ENCODE data around the gene MIA3. TPM values are rescaled to one million over a fixed set of nuclear protein-coding genes. Genes with fewer than 3 reads are reported as not detected.

The MIA3 gene
- polyA plus RNA-seq, 4 donors = 14.3 to 58.8 (median 23.0) TPM

DNA sequence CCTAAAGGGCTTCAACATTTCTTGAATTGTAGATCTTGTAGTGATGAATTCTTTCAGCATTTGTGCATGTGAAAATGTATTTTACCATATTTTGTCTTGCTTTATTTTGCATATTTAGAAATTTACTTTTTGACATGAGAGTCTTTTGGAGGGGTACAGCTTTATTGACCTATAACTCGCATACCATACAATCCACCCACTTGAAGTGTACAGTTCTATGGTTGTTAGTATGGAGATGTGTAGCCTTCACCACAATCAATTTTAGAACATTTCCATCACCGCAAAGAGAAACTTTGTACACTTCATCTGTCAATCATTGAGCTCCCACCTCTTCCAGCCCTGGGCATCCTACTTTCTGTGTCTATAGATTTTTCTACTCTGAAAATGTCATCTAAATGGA lies 7.2 kb upstream of the MIA3 start:
- H3K27me3 ChIP-seq (ENCODE audit: control insufficient read depth in 3 of 3, insufficient read depth in 3 of 3, low read length in 3 of 3) = no peaks in the 10 kb centered on the region
- H3K27ac ChIP-seq (ENCODE audit: low read depth in 1 of 3, low read length in 2 of 3) = no peak overlapping the region
- no peaks in the 10 kb centered on the region for H3K9me3 ChIP-seq (ENCODE audit: control insufficient read depth in 2 of 2, insufficient read depth in 1 of 2, low read depth in 1 of 2, low read length in 1 of 2)
- no peak for DNase-seq
- FAIRE-seq = no peak
- no peak overlapping the region for H3K4me3 ChIP-seq (ENCODE audit: low read depth in 1 of 3, low read length in 3 of 3)
- WGBS, 3 donors = 94 to 98% (median 95%) methylated on average over 2 of the region's 2 CpGs
- peaks cover 0 to 8% (median 0%) of the 10 kb centered on the region in 3 donors for H3K4me1 ChIP-seq (ENCODE audit: control insufficient read depth in 3 of 3, insufficient read depth in 2 of 3, low read depth in 1 of 3, low read length in 2 of 3)
- no peaks in the 10 kb centered on the region for H3K36me3 ChIP-seq (ENCODE audit: control insufficient read depth in 3 of 3, insufficient read depth in 2 of 3, low read depth in 1 of 3, low read length in 3 of 3)

DNA sequence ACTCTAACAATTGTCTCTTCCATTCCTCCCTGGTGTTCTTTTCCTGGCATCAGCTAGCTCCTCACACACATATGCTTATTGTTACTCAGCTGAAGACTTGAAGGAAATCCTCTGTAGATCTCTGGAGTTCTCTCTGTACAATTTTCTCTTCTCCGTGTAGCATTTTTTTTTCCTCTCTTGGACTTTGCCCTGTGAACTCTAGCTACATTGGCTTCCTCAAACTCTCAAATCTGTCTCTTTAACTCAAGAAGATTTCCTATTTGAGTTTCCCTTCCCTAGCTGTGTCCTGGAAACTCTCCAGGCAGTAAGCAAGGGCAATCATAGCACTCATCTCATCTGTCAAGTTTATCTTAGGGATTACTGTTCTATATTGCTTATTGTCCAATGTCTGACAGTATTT lies 4.3 kb upstream of the MIA3 start:
- 9 to 34% (median 16%) methylated on average over 1 of the region's 1 CpG for WGBS, 3 donors
- DNase-seq (peak; percentile 58 to 74), FAIRE-seq (no peak)
- Histone ChIP-seq H3K27me3 (ENCODE audit: control insufficient read depth in 3 of 3, insufficient read depth in 3 of 3, low read length in 3 of 3) (no peaks in the 10 kb centered on the region), H3K4me1 (ENCODE audit: control insufficient read depth in 3 of 3, insufficient read depth in 2 of 3, low read depth in 1 of 3, low read length in 2 of 3) (peaks cover 0 to 8% (median 0%) of the 10 kb centered on the region in 3 donors), H3K4me3 (ENCODE audit: low read depth in 1 of 3, low read length in 3 of 3) (no peak overlapping the region), H3K9me3 (ENCODE audit: control insufficient read depth in 2 of 2, insufficient read depth in 1 of 2, low read depth in 1 of 2, low read length in 1 of 2) (no peaks in the 10 kb centered on the region), H3K36me3 (ENCODE audit: control insufficient read depth in 3 of 3, insufficient read depth in 2 of 3, low read depth in 1 of 3, low read length in 3 of 3) (no peaks in the 10 kb centered on the region), H3K27ac (ENCODE audit: low read depth in 1 of 3, low read length in 2 of 3) (peak overlapping the region in 1 of 3 donors; percentile 5)

DNA sequence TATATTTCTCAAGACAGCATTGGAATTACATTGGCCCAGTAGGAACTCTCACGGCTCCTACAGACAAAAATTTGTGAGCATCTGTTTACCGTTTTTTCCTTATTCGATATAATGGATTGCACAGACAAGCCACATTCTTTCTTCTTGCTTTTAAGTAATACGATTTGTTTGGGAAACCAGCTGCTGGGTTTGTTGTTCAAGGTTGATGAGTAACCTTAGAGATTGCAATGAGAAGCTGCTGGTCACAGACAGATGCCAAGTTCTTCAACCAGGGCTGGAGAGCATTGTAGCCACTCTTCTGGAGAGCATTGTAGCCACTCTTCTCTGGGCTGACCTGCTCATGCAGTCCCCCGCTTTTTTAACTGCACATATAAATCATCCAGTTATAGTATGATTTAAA lies 1.4 kb upstream of the MIA3 start:
- peaks cover 0 to 2% (median 0%) of the 10 kb centered on the region in 3 donors for H3K36me3 ChIP-seq (ENCODE audit: control insufficient read depth in 3 of 3, insufficient read depth in 2 of 3, low read depth in 1 of 3, low read length in 3 of 3)
- peaks cover 0 to 15% (median 2%) of the 10 kb centered on the region in 3 donors for H3K4me1 ChIP-seq (ENCODE audit: control insufficient read depth in 3 of 3, insufficient read depth in 2 of 3, low read depth in 1 of 3, low read length in 2 of 3)
- FAIRE-seq = no peak
- H3K4me3 ChIP-seq (ENCODE audit: low read depth in 1 of 3, low read length in 3 of 3) = no peak overlapping the region
- no peaks in the 10 kb centered on the region for H3K9me3 ChIP-seq (ENCODE audit: control insufficient read depth in 2 of 2, insufficient read depth in 1 of 2, low read depth in 1 of 2, low read length in 1 of 2)
- H3K27me3 ChIP-seq (ENCODE audit: control insufficient read depth in 3 of 3, insufficient read depth in 3 of 3, low read length in 3 of 3) = no peaks in the 10 kb centered on the region
- DNase-seq = peak in 1 of 2 donors; percentile 21
- WGBS, 3 donors = 47 to 66% (median 61%) methylated on average over 5 of the region's 5 CpGs
- H3K27ac ChIP-seq (ENCODE audit: low read depth in 1 of 3, low read length in 2 of 3) = peak overlapping the region in 1 of 3 donors; percentile 4

DNA sequence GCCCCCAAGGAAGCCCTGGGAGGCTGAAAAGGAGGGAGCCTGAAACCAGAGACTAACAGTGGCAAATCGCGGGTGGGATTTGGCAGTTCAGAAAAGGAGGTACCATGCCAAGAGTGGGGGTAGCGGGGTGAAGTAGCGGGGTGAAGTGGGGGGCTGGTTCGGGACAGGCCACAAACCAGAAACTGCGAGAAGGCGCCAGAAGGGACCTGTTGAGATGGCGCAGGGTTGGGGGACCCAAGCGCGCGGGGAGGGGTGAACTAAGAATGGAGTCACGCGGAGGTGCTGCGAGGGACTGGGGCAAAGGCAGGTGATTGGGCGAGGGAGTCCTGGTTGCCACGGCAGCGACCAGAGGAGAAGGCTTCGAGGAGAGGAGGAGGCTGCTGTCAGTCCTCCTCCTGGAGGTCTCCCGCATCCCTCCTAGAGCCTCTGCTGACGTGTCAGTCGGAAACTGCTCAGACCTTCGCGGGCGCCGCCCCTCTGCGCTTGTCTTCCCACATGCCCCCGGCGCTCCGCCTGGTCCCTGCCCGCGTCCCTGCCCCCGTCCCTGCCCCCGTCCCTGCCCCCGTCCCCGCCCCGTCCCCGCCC lies 438 bp upstream of the MIA3 start:
- H3K27ac ChIP-seq (ENCODE audit: low read depth in 1 of 3, low read length in 2 of 3) = peak overlapping the region in 2 of 3 donors; percentile 4 to 63
- FAIRE-seq = no peak
- no peaks in the 10 kb centered on the region for H3K9me3 ChIP-seq (ENCODE audit: control insufficient read depth in 2 of 2, insufficient read depth in 1 of 2, low read depth in 1 of 2, low read length in 1 of 2)
- H3K27me3 ChIP-seq (ENCODE audit: control insufficient read depth in 3 of 3, insufficient read depth in 3 of 3, low read length in 3 of 3) = no peaks in the 10 kb centered on the region
- peak overlapping the region; percentile 43 to 57 (median 47) for H3K4me3 ChIP-seq (ENCODE audit: low read depth in 1 of 3, low read length in 3 of 3)
- peaks cover 0 to 15% (median 2%) of the 10 kb centered on the region in 3 donors for H3K4me1 ChIP-seq (ENCODE audit: control insufficient read depth in 3 of 3, insufficient read depth in 2 of 3, low read depth in 1 of 3, low read length in 2 of 3)
- WGBS, 3 donors = 0 to 3% (median 2%) methylated on average over 8 to 34 of the region's 37 CpGs
- DNase-seq = peak; percentile 86 to 92
- H3K36me3 ChIP-seq (ENCODE audit: control insufficient read depth in 3 of 3, insufficient read depth in 2 of 3, low read depth in 1 of 3, low read length in 3 of 3) = peaks cover 0 to 2% (median 0%) of the 10 kb centered on the region in 3 donors

DNA sequence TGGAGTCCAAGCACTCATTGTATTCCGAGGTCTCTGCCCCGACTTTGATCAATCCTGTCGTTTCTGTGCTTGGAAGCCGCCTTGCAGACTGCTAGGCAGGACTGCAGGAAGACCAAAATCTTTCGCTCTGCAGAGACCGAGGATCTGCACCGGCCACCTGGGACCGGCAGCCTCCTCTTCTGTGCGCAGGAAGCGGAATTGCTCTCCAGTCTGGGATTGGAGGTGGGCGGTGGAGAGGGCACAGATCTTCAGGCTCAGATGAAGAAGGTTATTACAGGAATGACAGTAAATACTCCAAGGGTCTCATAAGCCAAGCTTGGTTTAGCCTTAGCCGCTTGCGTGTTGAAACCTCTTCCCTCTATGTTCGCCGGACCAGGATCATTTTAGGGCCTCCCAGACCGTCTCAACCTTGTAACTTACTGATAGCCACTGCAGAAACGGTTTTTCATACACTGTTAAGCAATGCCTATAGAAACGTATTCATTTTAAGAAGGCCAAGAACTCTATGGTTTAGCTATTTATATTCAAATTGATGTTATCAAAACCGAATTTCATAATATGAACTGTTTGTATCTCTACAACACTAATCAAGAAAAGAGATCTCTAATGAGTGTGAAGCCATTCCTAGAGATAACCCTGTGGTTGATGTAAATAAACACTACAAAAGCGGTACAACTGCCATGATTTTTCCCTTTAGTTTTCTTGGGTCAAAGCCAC lies 1.1 kb downstream of the MIA3 start:
- Histone ChIP-seq H3K27me3 (ENCODE audit: control insufficient read depth in 3 of 3, insufficient read depth in 3 of 3, low read length in 3 of 3) (no peaks in the 10 kb centered on the region), H3K9me3 (ENCODE audit: control insufficient read depth in 2 of 2, insufficient read depth in 1 of 2, low read depth in 1 of 2, low read length in 1 of 2) (no peaks in the 10 kb centered on the region), H3K4me3 (ENCODE audit: low read depth in 1 of 3, low read length in 3 of 3) (peak overlapping the region; percentile 72 to 100 (median 91)), H3K4me1 (ENCODE audit: control insufficient read depth in 3 of 3, insufficient read depth in 2 of 3, low read depth in 1 of 3, low read length in 2 of 3) (peaks cover 0 to 6% (median 2%) of the 10 kb centered on the region in 3 donors), H3K27ac (ENCODE audit: low read depth in 1 of 3, low read length in 2 of 3) (no peak overlapping the region), H3K36me3 (ENCODE audit: control insufficient read depth in 3 of 3, insufficient read depth in 2 of 3, low read depth in 1 of 3, low read length in 3 of 3) (peaks cover 0 to 5% (median 0%) of the 10 kb centered on the region in 3 donors)
- FAIRE-seq = no peak
- 16 to 24% (median 21%) methylated on average over 20 of the region's 20 CpGs for WGBS, 3 donors
- peak in 1 of 2 donors; percentile 32 for DNase-seq

DNA sequence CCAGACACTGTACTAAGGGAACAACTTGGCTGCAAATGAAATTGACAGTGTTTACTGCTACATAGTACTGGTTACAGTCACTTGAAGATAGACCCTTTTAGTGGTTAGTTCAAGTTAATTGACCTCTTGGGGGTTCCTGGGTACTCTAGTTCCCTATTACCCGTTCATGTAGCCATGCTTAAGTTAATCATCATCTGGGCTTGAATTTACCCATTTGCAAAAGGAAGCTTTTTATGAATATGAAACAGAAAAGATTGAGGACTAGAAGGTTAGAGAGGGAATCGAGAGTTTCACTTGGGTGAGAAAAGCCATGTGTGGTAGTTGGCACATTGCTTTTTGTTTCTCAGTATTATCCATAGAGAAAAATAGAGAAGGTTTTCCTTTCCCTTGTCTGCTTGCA lies 2.7 kb downstream of the MIA3 start:
- Histone ChIP-seq H3K9me3 (ENCODE audit: control insufficient read depth in 2 of 2, insufficient read depth in 1 of 2, low read depth in 1 of 2, low read length in 1 of 2) (no peaks in the 10 kb centered on the region), H3K27me3 (ENCODE audit: control insufficient read depth in 3 of 3, insufficient read depth in 3 of 3, low read length in 3 of 3) (no peaks in the 10 kb centered on the region), H3K27ac (ENCODE audit: low read depth in 1 of 3, low read length in 2 of 3) (no peak overlapping the region), H3K4me3 (ENCODE audit: low read depth in 1 of 3, low read length in 3 of 3) (no peak overlapping the region), H3K4me1 (ENCODE audit: control insufficient read depth in 3 of 3, insufficient read depth in 2 of 3, low read depth in 1 of 3, low read length in 2 of 3) (peaks cover 0 to 6% (median 2%) of the 10 kb centered on the region in 3 donors), H3K36me3 (ENCODE audit: control insufficient read depth in 3 of 3, insufficient read depth in 2 of 3, low read depth in 1 of 3, low read length in 3 of 3) (peaks cover 0 to 5% (median 2%) of the 10 kb centered on the region in 3 donors)
- no peak for DNase-seq
- 70 to 77% (median 77%) methylated on average over 2 of the region's 2 CpGs for WGBS, 3 donors
- no peak for FAIRE-seq

DNA sequence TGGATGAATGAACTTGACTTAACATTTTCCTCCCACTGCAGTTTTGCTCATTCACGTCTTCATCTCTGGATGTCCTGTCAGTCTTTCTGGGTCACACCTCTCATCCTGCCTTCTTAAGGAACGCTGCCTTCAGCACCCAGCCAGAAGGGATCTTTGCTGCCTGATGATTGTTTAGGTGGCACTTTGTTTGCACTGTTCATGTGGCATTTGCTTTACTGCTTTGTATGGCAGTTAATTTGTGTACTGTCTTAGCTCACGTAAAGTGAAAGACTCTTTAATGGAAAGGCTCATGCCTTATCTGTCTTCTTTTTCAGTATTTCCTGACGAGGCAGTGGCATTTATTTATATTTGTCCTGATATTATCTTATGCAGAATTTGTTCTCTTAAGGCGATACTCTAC lies 4.9 kb downstream of the MIA3 start:
- no peaks in the 10 kb centered on the region for H3K27me3 ChIP-seq (ENCODE audit: control insufficient read depth in 3 of 3, insufficient read depth in 3 of 3, low read length in 3 of 3)
- H3K36me3 ChIP-seq (ENCODE audit: control insufficient read depth in 3 of 3, insufficient read depth in 2 of 3, low read depth in 1 of 3, low read length in 3 of 3) = peaks cover 4 to 10% (median 6%) of the 10 kb centered on the region in 3 donors
- H3K27ac ChIP-seq (ENCODE audit: low read depth in 1 of 3, low read length in 2 of 3) = no peak overlapping the region
- 58 to 75% (median 74%) methylated on average over 5 of the region's 5 CpGs for WGBS, 3 donors
- H3K9me3 ChIP-seq (ENCODE audit: control insufficient read depth in 2 of 2, insufficient read depth in 1 of 2, low read depth in 1 of 2, low read length in 1 of 2) = no peaks in the 10 kb centered on the region
- peaks cover 0 to 6% (median 2%) of the 10 kb centered on the region in 3 donors for H3K4me1 ChIP-seq (ENCODE audit: control insufficient read depth in 3 of 3, insufficient read depth in 2 of 3, low read depth in 1 of 3, low read length in 2 of 3)
- no peak for DNase-seq
- FAIRE-seq = no peak
- no peak overlapping the region for H3K4me3 ChIP-seq (ENCODE audit: low read depth in 1 of 3, low read length in 3 of 3)

DNA sequence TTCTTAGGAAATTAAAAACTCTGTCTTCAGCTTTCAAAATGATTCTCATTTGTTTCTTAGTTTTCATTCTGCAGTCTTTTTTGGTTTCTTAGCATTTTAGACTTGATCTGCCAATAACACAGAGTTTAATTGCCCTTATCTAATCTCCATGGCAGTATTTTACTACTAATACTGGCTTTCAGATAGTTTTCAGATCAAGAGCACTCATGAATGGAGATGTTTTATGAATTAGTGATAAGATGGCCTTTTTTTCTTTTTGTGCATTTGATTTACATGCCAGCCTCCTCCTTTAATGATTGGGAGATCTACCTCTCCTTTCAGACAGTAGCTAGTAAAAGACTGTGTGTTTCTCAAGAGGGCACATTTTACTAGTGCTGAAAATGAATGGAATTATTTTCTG lies 5.6 kb downstream of the MIA3 start:
- peaks cover 0 to 6% (median 2%) of the 10 kb centered on the region in 3 donors for H3K4me1 ChIP-seq (ENCODE audit: control insufficient read depth in 3 of 3, insufficient read depth in 2 of 3, low read depth in 1 of 3, low read length in 2 of 3)
- DNase-seq (no peak), FAIRE-seq (no peak)
- no peaks in the 10 kb centered on the region for H3K9me3 ChIP-seq (ENCODE audit: control insufficient read depth in 2 of 2, insufficient read depth in 1 of 2, low read depth in 1 of 2, low read length in 1 of 2)
- H3K27me3 ChIP-seq (ENCODE audit: control insufficient read depth in 3 of 3, insufficient read depth in 3 of 3, low read length in 3 of 3) = no peaks in the 10 kb centered on the region
- H3K27ac ChIP-seq (ENCODE audit: low read depth in 1 of 3, low read length in 2 of 3) = no peak overlapping the region
- peaks cover 5 to 10% (median 6%) of the 10 kb centered on the region in 3 donors for H3K36me3 ChIP-seq (ENCODE audit: control insufficient read depth in 3 of 3, insufficient read depth in 2 of 3, low read depth in 1 of 3, low read length in 3 of 3)
- H3K4me3 ChIP-seq (ENCODE audit: low read depth in 1 of 3, low read length in 3 of 3) = no peak overlapping the region

Measured in small intestine (tissue), 7 donors.